Erythroblast (primary cell): ENCODE results near the gene TRIM27.

Experiments
- GATA1 ChIP-seq: IDR thresholded peaks from 2 replicates; pipeline ENCODE4 v1.6.1; 2011; ENCODE audit warnings: low read depth, mild to moderate bottlenecking, control low read depth, low read length, moderate library complexity
- POLR2A ChIP-seq: IDR thresholded peaks from 2 replicates; pipeline ENCODE4 v1.6.1; 2011; ENCODE audit warnings: mild to moderate bottlenecking, low read length

DNA sequence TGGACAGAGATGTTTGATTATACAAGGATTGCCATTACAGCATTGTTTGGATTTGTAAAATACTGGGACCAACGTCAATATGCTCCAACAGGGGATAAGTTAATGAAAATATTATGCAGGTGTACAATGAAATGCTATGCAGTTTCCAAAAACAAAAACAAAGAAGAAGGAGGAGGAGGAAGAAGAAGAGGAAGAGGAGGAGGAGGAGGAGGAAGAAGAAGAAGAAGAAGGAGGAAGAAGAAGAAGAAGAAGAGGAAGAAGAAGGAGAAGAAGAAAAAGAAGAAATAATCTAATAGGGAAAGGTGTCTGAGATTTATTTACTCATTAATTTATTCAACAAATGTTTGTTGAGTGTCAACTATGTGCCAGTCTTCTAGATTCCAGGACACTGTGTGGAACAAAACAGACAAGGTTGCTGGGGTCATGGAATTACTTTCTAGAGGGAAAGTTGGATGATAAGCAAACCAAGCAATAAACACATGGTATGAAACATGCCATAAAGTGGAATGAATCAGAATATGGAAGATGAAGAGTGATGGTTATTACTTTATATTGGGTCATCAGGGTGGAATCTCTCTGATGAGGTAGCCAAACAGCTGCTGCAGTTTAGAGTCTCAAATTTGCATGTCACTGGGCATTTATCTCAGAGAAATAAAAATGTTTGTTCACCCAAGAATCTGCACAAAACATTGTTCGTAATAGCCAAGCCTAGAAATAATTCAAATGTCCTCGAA is 6.3 kb upstream of the TRIM27 start:
- no peak for TF ChIP-seq POLR2A
- no peak for TF ChIP-seq GATA1
